Esophagus squamous epithelium (tissue), 4 donors: ENCODE data around the gene CTNNA1.

Experiments
- POLR2A ChIP-seq, 4 donors: fragments of 450-650 bp; IDR thresholded peaks; one replicate each; pipeline ENCODE4 v1.6.1; 2017; ENCODE audit warnings: antibody characterized with exemption in 4 of 4, mild to moderate bottlenecking in 4 of 4, moderate library complexity in 3 of 4
- TF ChIP-seq, protein P1 (sequence below), 6 experiments: fragments of 450-650 bp in 4 of 6; fragments of 200-600 bp in 2 of 6; sonication (generic) in 2 of 6; IDR thresholded peaks; one replicate each; pipeline ENCODE4 v1.5.1; 2016 to 2019; ENCODE audit warnings: antibody characterized with exemption in 6 of 6, mild to moderate bottlenecking in 4 of 6, moderate library complexity in 4 of 6

GRCh38 chr5:138953387-138954256 lies 200.4 kb downstream of the CTNNA1 start:
- TF ChIP-seq, protein P1, sequence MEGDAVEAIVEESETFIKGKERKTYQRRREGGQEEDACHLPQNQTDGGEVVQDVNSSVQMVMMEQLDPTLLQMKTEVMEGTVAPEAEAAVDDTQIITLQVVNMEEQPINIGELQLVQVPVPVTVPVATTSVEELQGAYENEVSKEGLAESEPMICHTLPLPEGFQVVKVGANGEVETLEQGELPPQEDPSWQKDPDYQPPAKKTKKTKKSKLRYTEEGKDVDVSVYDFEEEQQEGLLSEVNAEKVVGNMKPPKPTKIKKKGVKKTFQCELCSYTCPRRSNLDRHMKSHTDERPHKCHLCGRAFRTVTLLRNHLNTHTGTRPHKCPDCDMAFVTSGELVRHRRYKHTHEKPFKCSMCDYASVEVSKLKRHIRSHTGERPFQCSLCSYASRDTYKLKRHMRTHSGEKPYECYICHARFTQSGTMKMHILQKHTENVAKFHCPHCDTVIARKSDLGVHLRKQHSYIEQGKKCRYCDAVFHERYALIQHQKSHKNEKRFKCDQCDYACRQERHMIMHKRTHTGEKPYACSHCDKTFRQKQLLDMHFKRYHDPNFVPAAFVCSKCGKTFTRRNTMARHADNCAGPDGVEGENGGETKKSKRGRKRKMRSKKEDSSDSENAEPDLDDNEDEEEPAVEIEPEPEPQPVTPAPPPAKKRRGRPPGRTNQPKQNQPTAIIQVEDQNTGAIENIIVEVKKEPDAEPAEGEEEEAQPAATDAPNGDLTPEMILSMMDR (IDR thresholded peaks at IDR 0.05), result no peak
- TF ChIP-seq POLR2A (IDR thresholded peaks at IDR 0.05), result no peak
